Activated CD8-positive, alpha-beta T cell treated with anti-CD3 and anti-CD28 coated beads for 36 hours (primary cell): Measurements from ENCODE around the gene GRIN1. TPM values are rescaled to one million over a fixed set of nuclear protein-coding genes. Genes with fewer than 3 reads are reported as not detected.

Experiments
- ATAC-seq: fragments of 200-7000 bp; cut with Tn5 transposase; one replicate; pipeline ENCODE4 v1.10.0; 2021; ENCODE audit warnings: mild to moderate bottlenecking, moderate library complexity
- CTCF ChIA-PET: fragments of 350-600 bp; sonication (Branson Sonifier 250); formaldehyde crosslinking; loops from one replicate; lab custom pipeline; 2021; ENCODE audit warnings: antibody characterized with exemption; lab: Charles Lee
- POLR2A ChIA-PET: fragments of 350-600 bp; sonication (Branson Sonifier 250); formaldehyde crosslinking; loops from one replicate; lab custom pipeline; 2021; ENCODE audit warnings: antibody characterized with exemption; lab: Charles Lee
- DNase-seq: peaks from one replicate; pipeline ENCODE4 v3.0.0-alpha.2; 2020
- H3K27ac Mint-ChIP-seq: one replicate; pipeline ENCODE4 v1.8.0; 2021; ENCODE audit warnings: mild to moderate bottlenecking, mixed read lengths
- H3K27me3 Mint-ChIP-seq: one replicate; pipeline ENCODE4 v1.8.0; 2021; ENCODE audit warnings: mixed read lengths
- H3K36me3 Mint-ChIP-seq: one replicate; pipeline ENCODE4 v1.8.0; 2021; ENCODE audit warnings: low read depth, mixed read lengths
- H3K4me1 Mint-ChIP-seq: one replicate; pipeline ENCODE4 v1.8.0; 2021; ENCODE audit warnings: low read depth, mixed read lengths
- H3K4me3 Mint-ChIP-seq: one replicate; pipeline ENCODE4 v1.8.0; 2021; ENCODE audit warnings: mild to moderate bottlenecking, moderate library complexity, mixed read lengths
- H3K9me3 Mint-ChIP-seq: one replicate; pipeline ENCODE4 v1.8.0; 2021; ENCODE audit warnings: mixed read lengths
- CTCF ChIP-seq: fragments of 200-600 bp; IDR thresholded peaks from one replicate; pipeline ENCODE4 v1.8.0; 2022; ENCODE audit warnings: antibody characterized with exemption, mild to moderate bottlenecking
- intact Hi-C: fragments of 100-400 bp; cut with micrococcal nuclease; formaldehyde crosslinking; loops from one replicate; pipeline ENCODE4 v1.10.0; 2022
- total RNA-seq, 2 experiments: library from RNA; stranded (reverse); gene quantifications; one replicate each; pipeline ENCODE4 v1.2.3, GENCODE V29; 2021

The GRIN1 gene
- total RNA-seq, 2 experiments from 2014 or later = not detected

GRCh38 chr9:137191245-137191644 lies 52.3 kb downstream of the GRIN1 start:
- TF ChIP-seq CTCF = no peak
- Mint-ChIP-seq H3K27me3 (no peaks in the 10 kb centered on the region), H3K36me3 (peaks cover 6% of the 10 kb centered on the region), H3K4me1 (peaks cover 27% of the 10 kb centered on the region), H3K27ac (peak overlapping the region; percentile 55), H3K4me3 (no peak overlapping the region), H3K9me3 (no peaks in the 10 kb centered on the region)
- intact Hi-C loops = no loop called here
- CTCF ChIA-PET = interaction anchor here (0.8 to 1.5 kb wide), 3 partner anchors 9 to 156 kb away, joined by 3 to 5 read pairs (median 3); partner anchors contain the start of gene TPRN
- no peak for ATAC-seq
- DNase-seq = no peak
- POLR2A ChIA-PET = no interaction called here

GRCh38 chr9:137191691-137192447 lies 52.9 kb downstream of the GRIN1 start:
- no peak for DNase-seq
- peaks cover 22% of the 10 kb centered on the region for H3K4me1 Mint-ChIP-seq
- ChIA-PET CTCF (interaction anchor here (1.3 to 1.5 kb wide), 2 partner anchors 9 to 45 kb away, joined by 3 to 5 read pairs; partner anchors contain the start of gene TPRN), POLR2A (interaction anchor here (1.2 kb wide), 1 partner anchor 9 kb away, joined by 3 read pairs; the partner anchor contains the start of gene TPRN)
- intact Hi-C loops = no loop called here
- no peaks in the 10 kb centered on the region for H3K27me3 Mint-ChIP-seq
- no peak overlapping the region for H3K27ac Mint-ChIP-seq
- no peak overlapping the region for H3K4me3 Mint-ChIP-seq
- peaks cover 6% of the 10 kb centered on the region for H3K36me3 Mint-ChIP-seq
- H3K9me3 Mint-ChIP-seq = no peaks in the 10 kb centered on the region
- ATAC-seq = no peak
- TF ChIP-seq CTCF = no peak

GRCh38 chr9:137192448-137192780 lies 53.5 kb downstream of the GRIN1 start:
- intact Hi-C loops = no loop called here
- Mint-ChIP-seq H3K4me3 (no peak overlapping the region), H3K9me3 (no peaks in the 10 kb centered on the region), H3K27ac (no peak overlapping the region), H3K27me3 (no peaks in the 10 kb centered on the region), H3K36me3 (peaks cover 6% of the 10 kb centered on the region), H3K4me1 (peaks cover 18% of the 10 kb centered on the region)
- TF ChIP-seq CTCF = no peak
- no peak for ATAC-seq
- DNase-seq = no peak
- POLR2A ChIA-PET = interaction anchor here (1.2 kb wide), 1 partner anchor 8 kb away, joined by 3 read pairs; the partner anchor contains the start of gene TPRN
- CTCF ChIA-PET = interaction anchor here (1.5 kb wide), 1 partner anchor 62 kb away, joined by 5 read pairs; no protein-coding TSS in a partner anchor

- POLR2A ChIA-PET = interaction anchor here (1.0 to 1.2 kb wide), 2 partner anchors 8 to 12 kb away, joined by 3 read pairs; partner anchors contain the start of gene TPRN
- no peak for TF ChIP-seq CTCF
- no peak overlapping the region for H3K4me3 Mint-ChIP-seq
- peaks cover 3% of the 10 kb centered on the region for H3K36me3 Mint-ChIP-seq
- H3K9me3 Mint-ChIP-seq = no peaks in the 10 kb centered on the region
- H3K4me1 Mint-ChIP-seq = peaks cover 15% of the 10 kb centered on the region
- CTCF ChIA-PET = interaction anchor here (1.5 kb wide), 1 partner anchor 63 kb away, joined by 5 read pairs; no protein-coding TSS in a partner anchor
- ATAC-seq = no peak
- no peaks in the 10 kb centered on the region for H3K27me3 Mint-ChIP-seq
- no peak for DNase-seq
- intact Hi-C loops = no loop called here
- H3K27ac Mint-ChIP-seq = no peak overlapping the region
These were observed 53.9 kb downstream of the GRIN1 start for GRCh38 chr9:137192859-137193258.

- H3K27ac Mint-ChIP-seq = no peak overlapping the region
- ATAC-seq (no peak), DNase-seq (no peak)
- H3K4me1 Mint-ChIP-seq = peaks cover 15% of the 10 kb centered on the region
- H3K9me3 Mint-ChIP-seq = no peaks in the 10 kb centered on the region
- intact Hi-C loops = no loop called here
- no peak overlapping the region for H3K4me3 Mint-ChIP-seq
- no peak for TF ChIP-seq CTCF
- H3K27me3 Mint-ChIP-seq = no peaks in the 10 kb centered on the region
- ChIA-PET POLR2A (interaction anchor here (1.0 to 1.1 kb wide), 2 partner anchors 11 kb away, joined by 3 to 4 read pairs; partner anchors contain the start of genes NDOR1 and TMEM203), CTCF (interaction anchor here (0.9 to 1.5 kb wide), 2 partner anchors 43 to 64 kb away, joined by 3 to 5 read pairs; no protein-coding TSS in a partner anchor)
- H3K36me3 Mint-ChIP-seq = peaks cover 3% of the 10 kb centered on the region
These were observed 54.8 kb downstream of the GRIN1 start for GRCh38 chr9:137193771-137194170.
